GM18498 (cell line): Measurements from ENCODE around the gene SEL1L2.

Experiments
- ATAC-seq: cut with Tn5 transposase; IDR thresholded peaks from one replicate; pipeline ENCODE4 v1.9.1; 2021; ENCODE audit warnings: mild to moderate bottlenecking, moderate library complexity; ENCODE audit not compliant: unreplicated experiment

Gene SEL1L2

DNA sequence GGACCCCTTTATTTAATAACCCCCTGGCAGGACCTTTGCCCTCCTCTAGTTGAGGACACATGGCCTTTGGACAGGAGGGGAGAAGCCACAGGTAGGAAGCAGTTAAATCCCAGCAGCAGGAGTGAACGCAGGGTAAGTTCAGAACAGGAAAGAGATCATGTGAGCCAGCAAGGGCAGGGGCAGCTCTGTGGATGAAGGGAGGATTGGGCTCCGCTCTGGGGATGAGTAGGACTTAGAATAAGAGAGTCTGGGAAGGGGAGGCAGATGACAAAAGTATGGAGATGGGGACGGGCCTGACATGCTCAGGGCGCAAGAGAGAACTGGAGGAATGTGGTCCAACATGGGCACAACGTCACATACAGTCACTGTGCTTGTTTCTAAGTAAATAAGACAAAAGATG is 116.6 kb downstream of the SEL1L2 start:
- no peak for ATAC-seq

DNA sequence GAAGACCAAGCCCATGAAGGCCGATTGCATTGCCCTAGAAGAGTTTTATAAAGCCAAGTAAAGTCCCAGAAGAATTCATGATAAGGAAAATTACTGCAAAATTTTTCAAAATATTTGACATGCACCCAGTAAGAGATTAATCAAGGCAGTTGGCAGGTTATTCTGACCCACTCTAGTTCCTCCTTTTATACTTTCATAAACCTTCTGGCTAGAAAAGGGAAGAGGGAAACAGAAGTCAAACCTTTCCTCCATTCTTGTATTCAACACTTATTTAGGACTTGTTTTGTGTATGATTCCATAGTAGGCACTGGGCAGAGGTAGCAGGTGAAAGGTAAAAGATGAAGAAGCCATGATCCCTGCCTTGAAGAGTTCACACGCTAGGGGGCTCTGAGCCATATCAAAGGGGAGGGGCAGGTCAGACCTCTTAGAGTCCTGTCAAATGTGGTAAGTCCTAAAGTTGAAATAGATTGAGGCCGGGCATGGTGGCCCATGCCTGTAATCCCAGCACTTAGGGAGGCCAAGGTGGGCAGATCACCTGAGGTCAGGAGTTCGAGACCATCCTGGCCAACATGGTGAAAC is 120.2 kb downstream of the SEL1L2 start:
- ATAC-seq = no peak

- no peak for ATAC-seq
These were observed 122.1 kb downstream of the SEL1L2 start for GRCh38 chr20:13868331-13868730.

- ATAC-seq = no peak
These were observed 124.5 kb downstream of the SEL1L2 start for GRCh38 chr20:13865791-13866351.

- ATAC-seq = no peak
These were observed 125.3 kb downstream of the SEL1L2 start for GRCh38 chr20:13865156-13865555.

- no peak for ATAC-seq
These were observed 127.2 kb downstream of the SEL1L2 start for GRCh38 chr20:13863244-13863643.

- no peak for ATAC-seq
These were observed 128.2 kb downstream of the SEL1L2 start for GRCh38 chr20:13862245-13862644.

GRCh38 chr20:13858871-13859270 is 131.5 kb downstream of the SEL1L2 start:
- no peak for ATAC-seq

DNA sequence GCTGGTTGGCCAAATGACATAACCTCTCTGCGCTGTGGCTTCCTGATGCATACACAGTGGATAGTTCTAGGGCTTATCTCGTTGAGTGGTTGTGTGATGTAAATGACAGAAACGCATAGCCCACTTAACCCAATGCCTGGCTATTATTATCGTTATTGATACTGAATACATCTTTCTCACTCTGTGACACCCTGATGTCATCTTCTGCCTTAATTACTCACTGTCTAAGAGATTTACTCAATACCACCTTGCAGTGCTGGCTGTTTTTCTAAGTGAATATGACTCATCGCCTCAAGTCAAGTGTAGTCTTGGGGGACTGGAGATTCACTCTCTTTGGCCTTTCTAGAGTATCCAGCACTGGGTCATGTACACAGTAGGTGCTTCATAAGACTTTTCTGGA is 132.0 kb downstream of the SEL1L2 start:
- no peak for ATAC-seq

- no peak for ATAC-seq
These were observed 132.5 kb downstream of the SEL1L2 start for GRCh38 chr20:13857961-13858360.

- no peak for ATAC-seq
These were observed 133.1 kb downstream of the SEL1L2 start for GRCh38 chr20:13857304-13857703.

DNA sequence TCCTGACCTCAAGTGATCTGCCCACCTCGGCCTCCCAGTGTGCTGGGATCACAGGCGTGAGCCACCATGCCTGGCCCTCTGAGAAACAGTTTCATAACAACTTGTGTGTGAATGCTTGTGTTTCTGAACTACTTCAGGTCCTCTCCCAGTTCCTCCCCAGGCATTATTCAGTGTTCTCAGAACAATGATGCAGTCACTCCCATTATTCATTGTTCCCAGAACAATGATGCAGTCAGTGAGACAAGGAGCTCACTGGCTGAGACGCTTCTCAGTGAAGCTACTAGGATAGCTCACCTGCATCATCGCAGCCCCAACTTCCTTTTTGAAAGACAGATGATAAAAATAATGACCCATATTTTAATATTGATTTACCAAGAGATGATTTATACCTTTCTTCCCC is 134.1 kb downstream of the SEL1L2 start:
- ATAC-seq = no peak

DNA sequence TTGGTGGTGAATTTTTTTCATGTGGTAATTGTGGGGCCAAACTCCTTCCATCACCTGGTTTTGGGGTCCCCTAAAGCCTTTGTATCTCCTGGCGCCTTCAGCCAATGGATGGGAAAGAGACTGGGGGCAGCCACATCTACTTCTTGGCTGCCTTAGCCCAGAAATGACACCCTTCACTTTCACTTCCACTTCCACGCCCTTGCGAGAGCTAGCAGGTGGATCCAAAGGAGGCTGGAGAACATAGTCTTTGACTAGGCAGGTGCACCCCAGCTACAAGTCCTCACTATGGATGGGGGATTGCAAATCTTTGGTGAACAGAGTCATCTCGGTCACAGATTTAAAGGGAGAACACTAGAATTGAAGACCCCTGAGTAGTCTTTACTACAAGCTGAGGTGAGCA is 134.8 kb downstream of the SEL1L2 start:
- no peak for ATAC-seq

- ATAC-seq = no peak
These were observed 138.1 kb downstream of the SEL1L2 start for GRCh38 chr20:13852306-13852705.

DNA sequence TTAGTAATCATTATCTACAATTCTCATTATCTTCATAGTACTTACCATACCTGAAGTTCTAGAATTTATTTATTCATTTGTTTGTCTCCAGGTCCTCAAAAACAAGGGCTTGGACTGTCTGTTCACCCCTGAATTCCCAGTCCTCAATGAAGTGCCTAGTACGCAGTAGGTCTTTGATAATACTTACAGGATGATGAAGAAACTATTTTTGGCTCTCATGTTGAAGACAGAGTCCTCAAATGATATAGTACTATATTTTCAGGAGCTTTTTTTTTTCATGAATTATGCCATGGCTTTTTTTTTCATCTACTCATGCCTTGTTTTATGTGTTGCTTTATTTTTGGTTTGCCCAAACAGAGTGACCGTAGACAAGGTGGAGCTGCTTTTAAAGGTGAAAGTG is 139.1 kb downstream of the SEL1L2 start:
- ATAC-seq = no peak

- ATAC-seq = no peak
These were observed 146.1 kb downstream of the SEL1L2 start for GRCh38 chr20:13844296-13844695.

GRCh38 chr20:13841206-13841605 is 149.2 kb downstream of the SEL1L2 start:
- ATAC-seq = no peak

DNA sequence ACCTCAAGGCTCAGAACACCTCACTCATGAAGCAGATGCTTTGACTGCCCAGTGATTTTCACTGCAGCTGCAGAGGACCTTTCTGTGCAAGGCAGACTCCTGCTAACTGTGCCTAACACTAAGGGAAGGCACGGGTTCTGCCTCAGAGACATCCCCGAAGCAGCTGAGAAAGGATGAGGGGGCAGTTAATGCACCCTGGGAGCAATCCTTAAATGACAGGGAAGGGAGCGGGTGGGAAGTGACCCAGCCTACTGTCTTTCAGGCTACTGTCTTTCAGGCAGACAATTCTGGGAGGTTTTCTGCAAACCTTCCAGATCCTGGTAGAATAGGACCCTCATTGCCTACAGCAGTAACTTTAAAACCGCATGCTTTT is 150.3 kb downstream of the SEL1L2 start:
- no peak for ATAC-seq

DNA sequence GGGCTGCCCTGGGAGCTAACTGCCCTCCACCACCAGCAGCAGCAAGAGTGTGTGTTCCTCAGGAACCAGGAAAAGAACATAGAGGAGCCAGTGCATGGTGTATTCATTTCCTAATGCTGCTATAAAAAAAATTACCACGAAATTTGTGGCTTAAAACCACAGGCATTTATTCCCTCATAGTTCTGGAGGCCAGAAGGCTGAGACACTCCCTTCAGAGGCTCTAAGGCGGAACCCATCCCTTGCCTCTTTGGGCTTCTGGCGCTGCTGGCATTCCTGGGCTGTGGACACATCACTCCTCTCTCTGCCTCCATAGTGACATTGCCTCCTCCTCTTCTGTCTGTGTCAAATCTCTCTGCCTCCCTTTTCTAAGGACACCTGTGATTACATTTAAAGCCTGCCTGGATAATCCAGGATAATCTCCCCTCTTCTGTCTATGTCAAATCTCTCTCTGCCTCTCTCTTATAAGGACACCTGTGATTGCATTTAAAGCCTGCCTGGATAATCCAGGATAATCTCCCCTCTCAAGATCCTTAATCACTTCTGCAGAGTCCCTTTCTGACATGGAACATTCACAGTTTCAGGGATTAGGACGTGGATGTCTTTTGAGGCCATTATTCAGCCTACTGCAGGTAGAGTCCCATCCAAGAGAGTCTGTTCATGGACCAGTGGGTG is 150.9 kb downstream of the SEL1L2 start:
- ATAC-seq = no peak

- no peak for ATAC-seq
These were observed 151.8 kb downstream of the SEL1L2 start for GRCh38 chr20:13838664-13839063.

GRCh38 chr20:13831476-13831875 is 158.9 kb downstream of the SEL1L2 start:
- ATAC-seq = no peak

- no peak for ATAC-seq
These were observed 164.9 kb downstream of the SEL1L2 start for GRCh38 chr20:13825465-13825864.

GRCh38 chr20:13824459-13824858 is 166.0 kb downstream of the SEL1L2 start:
- no peak for ATAC-seq
